IMR-90 (cell line): ENCODE results near the gene MGAT5B. TPM values are rescaled to one million over a fixed set of nuclear protein-coding genes. Genes with fewer than 3 reads are reported as not detected.

Experiments
- ATAC-seq: fragments of 200-7000 bp; cut with Tn5 transposase; 2 replicates; pipeline ENCODE4 v1.9.1; 2020; ENCODE audit warnings: low read depth, mild to moderate bottlenecking, moderate library complexity
- BruUV-seq: library from RNA; stranded (reverse); fragments of 400-500 nt; replicated peaks from 2 replicates; lab custom pipeline; 2021; lab: Mats Ljungman, UMichigan
- CTCF ChIA-PET: fragments of 300-600 bp; formaldehyde crosslinking; extraction: SDS; loops from one replicate; lab custom pipeline; 2021; ENCODE audit warnings: antibody characterized with exemption; lab: Yijun Ruan, JAX
- POLR2A ChIA-PET: fragments of 300-600 bp; sonication (Branson Sonifier 250); formaldehyde crosslinking; loops from one replicate; lab custom pipeline; 2022; ENCODE audit warnings: antibody characterized with exemption; ENCODE audit not compliant: unreplicated experiment; lab: Charles Lee
- DNase-seq: peaks from one replicate; pipeline ENCODE4 v3.0.0; 2013
- H2AFZ ChIP-seq: replicated peaks from 2 replicates; pipeline ENCODE3; 2013; ENCODE audit warnings: low read length, mild to moderate bottlenecking; ENCODE audit not compliant: poor library complexity
- H2AK5ac ChIP-seq: 2 replicates; pipeline ENCODE4 v1.6.1; 2013; ENCODE audit warnings: low read depth, low read length, inconsistent platforms
- H2AK9ac ChIP-seq: replicated peaks from 2 replicates; pipeline ENCODE3; 2013; ENCODE audit warnings: mild to moderate bottlenecking, low read depth, low read length, moderate library complexity; ENCODE audit not compliant: poor library complexity
- H2BK120ac ChIP-seq: 2 replicates; pipeline ENCODE4 v1.6.1; 2013; ENCODE audit warnings: low read depth, low read length, inconsistent platforms
- H2BK15ac ChIP-seq: 3 replicates; pipeline ENCODE4 v1.6.1; 2013; ENCODE audit warnings: low read depth, low read length, inconsistent platforms
- H2BK20ac ChIP-seq: 2 replicates; pipeline ENCODE4 v1.6.1; 2013; ENCODE audit warnings: low read depth, mild to moderate bottlenecking, inconsistent platforms, low read length, moderate library complexity
- H2BK5ac ChIP-seq: 2 replicates; pipeline ENCODE4 v1.6.1; 2013; ENCODE audit warnings: mild to moderate bottlenecking, low read depth, low read length, inconsistent platforms; ENCODE audit not compliant: poor library complexity, severe bottlenecking
- H3K14ac ChIP-seq: replicated peaks from 2 replicates; pipeline ENCODE4 v1.6.1; 2013; ENCODE audit warnings: low read depth, low read length, inconsistent platforms
- H3K18ac ChIP-seq: 2 replicates; pipeline ENCODE4 v1.6.1; 2013; ENCODE audit warnings: low read depth, low read length, control low read depth
- H3K23ac ChIP-seq: 2 replicates; pipeline ENCODE4 v1.6.1; 2013; ENCODE audit warnings: low read depth, low read length, inconsistent platforms
- H3K27ac ChIP-seq: 2 replicates; pipeline ENCODE4 v1.5.1; 2013; ENCODE audit warnings: mild to moderate bottlenecking, control low read depth, low read length; ENCODE audit not compliant: insufficient read depth
- H3K27me3 ChIP-seq: 2 replicates; pipeline ENCODE4 v1.6.1; 2013; ENCODE audit warnings: low read length; ENCODE audit not compliant: control insufficient read depth, insufficient read depth
- H3K36me3 ChIP-seq: 2 replicates; pipeline ENCODE4 v1.6.1; 2013; ENCODE audit warnings: low read length, mixed read lengths; ENCODE audit not compliant: control insufficient read depth, insufficient read depth
- H3K4ac ChIP-seq: 2 replicates; pipeline ENCODE4 v1.6.1; 2013; ENCODE audit warnings: low read depth, low read length, inconsistent platforms
- H3K4me1 ChIP-seq: 2 replicates; pipeline ENCODE4 v1.6.1; 2013; ENCODE audit warnings: low read length, mixed read lengths; ENCODE audit not compliant: control insufficient read depth, insufficient read depth
- H3K4me2 ChIP-seq: 2 replicates; pipeline ENCODE4 v1.6.1; 2013; ENCODE audit warnings: low read depth, mild to moderate bottlenecking, control low read depth, low read length, moderate library complexity
- H3K4me3 ChIP-seq: 2 replicates; pipeline ENCODE4 v1.5.1; 2013; ENCODE audit warnings: low read depth, mild to moderate bottlenecking, control low read depth, low read length, moderate library complexity; ENCODE audit not compliant: insufficient read depth
- H3K56ac ChIP-seq: 2 replicates; pipeline ENCODE4 v1.6.1; 2013; ENCODE audit warnings: low read length, inconsistent platforms; ENCODE audit not compliant: insufficient read depth; ENCODE audit errors: extremely low read depth
- H3K79me1 ChIP-seq, 2 experiments: 2 replicates each; pipeline ENCODE4 v1.6.1; 2013; ENCODE audit warnings: low read length in 2 of 2, inconsistent platforms in 1 of 2, low read depth in 1 of 2
- H3K9ac ChIP-seq: 2 replicates; pipeline ENCODE4 v1.6.1; 2013; ENCODE audit warnings: low read depth, low read length, control low read depth
- H3K9me1 ChIP-seq: 2 replicates; pipeline ENCODE4 v1.6.1; 2013; ENCODE audit warnings: low read length, inconsistent platforms; ENCODE audit not compliant: insufficient read depth
- H3K9me3 ChIP-seq: 2 replicates; pipeline ENCODE4 v1.6.1; 2013; ENCODE audit warnings: low read length; ENCODE audit not compliant: control insufficient read depth, insufficient read depth
- H4K20me1 ChIP-seq: 2 replicates; pipeline ENCODE4 v1.6.1; 2013; ENCODE audit warnings: low read length, inconsistent platforms; ENCODE audit not compliant: insufficient read depth
- H4K5ac ChIP-seq: 2 replicates; pipeline ENCODE4 v1.6.1; 2013; ENCODE audit warnings: mild to moderate bottlenecking, low read depth, low read length, control low read depth
- H4K8ac ChIP-seq, 2 experiments: 2 replicates each; pipeline ENCODE4 v1.6.1; 2013; ENCODE audit warnings: low read depth in 2 of 2, low read length in 2 of 2, control low read depth in 1 of 2, inconsistent platforms in 1 of 2
- H4K91ac ChIP-seq: 2 replicates; pipeline ENCODE4 v1.6.1; 2013; ENCODE audit warnings: low read depth, low read length, inconsistent platforms; ENCODE audit not compliant: insufficient read depth
- CEBPB ChIP-seq: IDR thresholded peaks from 2 replicates; pipeline ENCODE4 v1.6.1; 2012; ENCODE audit warnings: low read depth, low read length, improper control_type of control experiment
- CHD1 ChIP-seq: IDR thresholded peaks from 2 replicates; pipeline ENCODE4 v1.6.1; 2012; ENCODE audit warnings: low read depth, low read length, improper control_type of control experiment
- CTCF ChIP-seq: conservative IDR thresholded peaks from 2 replicates; pipeline ENCODE4 v1.5.1; 2012; ENCODE audit warnings: mild to moderate bottlenecking, low read depth, low read length, improper control_type of control experiment
- ELK1 ChIP-seq: fragments of 150-350 bp; IDR thresholded peaks from 2 replicates; pipeline ENCODE4 v1.6.1; 2016; ENCODE audit warnings: low read depth, mild to moderate bottlenecking, low read length, moderate library complexity, borderline replicate concordance
- FOS ChIP-seq: fragments of 150-350 bp; IDR thresholded peaks from 2 replicates; pipeline ENCODE4 v1.6.1; 2016; ENCODE audit warnings: low read depth, low read length
- MAFK ChIP-seq: IDR thresholded peaks from 2 replicates; pipeline ENCODE4 v1.6.1; 2012; ENCODE audit warnings: low read depth, low read length, improper control_type of control experiment
- MAZ ChIP-seq: IDR thresholded peaks from 2 replicates; pipeline ENCODE4 v1.6.1; 2012; ENCODE audit warnings: low read depth, mild to moderate bottlenecking, low read length, improper control_type of control experiment, moderate library complexity, borderline replicate concordance
- MXI1 ChIP-seq: IDR thresholded peaks from 2 replicates; pipeline ENCODE4 v1.6.1; 2012; ENCODE audit warnings: low read depth, mild to moderate bottlenecking, low read length, moderate library complexity, borderline replicate concordance
- NFE2L2 ChIP-seq: fragments of 150-350 bp; IDR thresholded peaks from 2 replicates; pipeline ENCODE4 v1.6.1; 2016; ENCODE audit warnings: low read depth, mild to moderate bottlenecking, low read length
- POLR2A ChIP-seq: IDR thresholded peaks from 2 replicates; pipeline ENCODE4 v1.6.1; 2012; ENCODE audit warnings: mild to moderate bottlenecking, low read depth, low read length
- RAD21 ChIP-seq: IDR thresholded peaks from 2 replicates; pipeline ENCODE4 v1.6.1; 2012; ENCODE audit warnings: low read length, improper control_type of control experiment
- RFX5 ChIP-seq: IDR thresholded peaks from 2 replicates; pipeline ENCODE4 v1.8.0; 2012; ENCODE audit warnings: low read depth, mild to moderate bottlenecking, low read length, moderate library complexity
- SMC3 ChIP-seq: fragments of 150-350 bp; IDR thresholded peaks from 2 replicates; pipeline ENCODE4 v1.6.1; 2016; ENCODE audit warnings: low read depth, mild to moderate bottlenecking, antibody characterized with exemption, low read length, moderate library complexity
- WGBS, 2 experiments: methylation state at CpG; one replicate each; pipeline versions ENCODE4 v1.1.5 to v1.1.7; 2013; ENCODE audit warnings: missing lambda C conversion rate in 2 of 2; ENCODE audit not compliant: insufficient read length in 1 of 2; ENCODE audit errors: extremely low coverage in 2 of 2; 5-methylcytosine and 5-hydroxymethylcytosine counted together
- dilution Hi-C: fragments of 300-500 bp; cut with HindIII; formaldehyde crosslinking; loops from one replicate; pipeline ENCODE4 v1.14.3; 2018; ENCODE audit warnings: low sequenced_read_pairs; ENCODE audit not compliant: unreplicated experiment
- in situ Hi-C: fragments of 300-500 bp; cut with MboI; formaldehyde crosslinking; loops from 3 replicates; pipeline ENCODE4 v1.14.3; 2019; ENCODE audit warnings: low sequenced_read_pairs, inconsistent platforms, mixed read lengths
- intact Hi-C: fragments of 100-400 bp; cut with micrococcal nuclease; formaldehyde crosslinking; loops from 2 replicates; pipeline ENCODE4 v1.10.0; 2022
- polyA plus RNA-seq, 3 experiments: library from polyadenylated mRNA; depleted of rRNA; stranded (reverse); fragments of >200 nt; gene quantifications; 2 replicates each; pipeline ENCODE4 v1.2.3, GENCODE V29; 2012; ENCODE audit warnings: low replicate concordance in 1 of 3
- total RNA-seq: library from RNA; depleted of rRNA; stranded (reverse); fragments of >200 nt; gene quantifications from 2 replicates; pipeline ENCODE4 v1.2.3, GENCODE V29; 2012

MGAT5B gene
- total and polyA plus RNA-seq, 2 of the 4 experiments (the other 2 are of a cell fraction): 0.54 to 2.0 TPM

GRCh38 chr17:76865174-76865573 lies 3.0 kb upstream of the MGAT5B start:
- no peak for ATAC-seq
- Histone ChIP-seq H2BK5ac (no peak overlapping the region), H2BK120ac (no peak overlapping the region), H3K9ac (no peak overlapping the region), H3K14ac (no peak overlapping the region), H3K9me3 (no peaks in the 10 kb centered on the region), H4K20me1 (0 out of 2 replicates have a peak, but pooled peaks cover 2% of the 10 kb centered on the region), H2AFZ (no peak overlapping the region), H3K18ac (no peak overlapping the region), H3K23ac (no peak overlapping the region), H4K8ac (no peak overlapping the region), H3K36me3 (no peaks in the 10 kb centered on the region), H3K9me1 (0 out of 2 replicates have a peak, but pooled peaks cover 5% of the 10 kb centered on the region), H3K4me2 (no peak overlapping the region), H3K4me3 (no peak overlapping the region), H3K56ac (no peak overlapping the region), H2AK5ac (no peak overlapping the region), H3K27me3 (peaks cover 23% of the 10 kb centered on the region), H3K79me1 (no peaks in the 10 kb centered on the region), H2AK9ac (no peak overlapping the region), H3K27ac (no peak overlapping the region), H4K5ac (no peak overlapping the region), H3K4ac (no peak overlapping the region), H3K4me1 (peaks cover 12% of the 10 kb centered on the region), H4K91ac (no peak overlapping the region), H2BK15ac (no peak overlapping the region), H2BK20ac (no peak overlapping the region)
- BruUV-seq: no TSS peak
- TF ChIP-seq ELK1: no peak
- TF ChIP-seq RFX5: no peak
- TF ChIP-seq MAFK: no peak
- no peak for TF ChIP-seq FOS
- no peak for TF ChIP-seq CHD1
- no peak for TF ChIP-seq SMC3
- TF ChIP-seq RAD21: no peak
- TF ChIP-seq NFE2L2: no peak
- no peak for TF ChIP-seq CTCF
- no peak for TF ChIP-seq POLR2A
- no peak for TF ChIP-seq MXI1
- TF ChIP-seq MAZ: no peak
- TF ChIP-seq CEBPB: no peak
- in situ Hi-C loops: loop anchor here (5.0 to 25.0 kb wide), 2 partner anchors 197 to 372 kb away; no protein-coding TSS in a partner anchor
- POLR2A ChIA-PET: no interaction called here
- CTCF ChIA-PET: no interaction called here
- WGBS, 2 experiments: 92% methylated on average over 10 of the region's 10 CpGs; no CpG with 5 or more reads in 1 of the 2 experiments
- no peak for DNase-seq
- dilution Hi-C loops: no loop called here
- intact Hi-C loops: loop anchor here (5.0 kb wide), 1 partner anchor 382 kb away; no protein-coding TSS in a partner anchor
